C4-2B (cell line): ENCODE data around the gene FOXP1.

Experiments
- CTCF ChIP-seq: fragments of 450-650 bp; conservative IDR thresholded peaks from 2 replicates; pipeline ENCODE4 v1.5.1; 2017; ENCODE audit warnings: mild to moderate bottlenecking
- ZFX ChIP-seq: fragments of 450-650 bp; IDR thresholded peaks from 2 replicates; pipeline ENCODE4 v1.6.1; 2017

GRCh38 chr3:70974747-70975146 lies 608.8 kb downstream of the FOXP1 start:
- TF ChIP-seq CTCF (no peak), ZFX (no peak)
